Retinal pigment epithelial cell (primary cell): Measurements from ENCODE around the gene RC3H2.

ENCODE experiments used
- DNase-seq: peaks from one replicate; pipeline ENCODE4 v3.0.0-alpha.2; 2010; ENCODE audit warnings: low read depth
- H3K4me3 ChIP-seq: 2 replicates; pipeline ENCODE4 v1.5.1; 2011; ENCODE audit warnings: mild to moderate bottlenecking, low read length, control low read depth, moderate library complexity
- CTCF ChIP-seq: conservative IDR thresholded peaks from 2 replicates; pipeline ENCODE4 v1.5.1; 2011; ENCODE audit warnings: low read depth, low read length, control low read depth, inconsistent platforms

Gene RC3H2

GRCh38 chr9:122822056-122822455 is 83.1 kb downstream of the RC3H2 start:
- H3K4me3 ChIP-seq = no peak overlapping the region
- no peak for TF ChIP-seq CTCF
- no peak for DNase-seq

DNA sequence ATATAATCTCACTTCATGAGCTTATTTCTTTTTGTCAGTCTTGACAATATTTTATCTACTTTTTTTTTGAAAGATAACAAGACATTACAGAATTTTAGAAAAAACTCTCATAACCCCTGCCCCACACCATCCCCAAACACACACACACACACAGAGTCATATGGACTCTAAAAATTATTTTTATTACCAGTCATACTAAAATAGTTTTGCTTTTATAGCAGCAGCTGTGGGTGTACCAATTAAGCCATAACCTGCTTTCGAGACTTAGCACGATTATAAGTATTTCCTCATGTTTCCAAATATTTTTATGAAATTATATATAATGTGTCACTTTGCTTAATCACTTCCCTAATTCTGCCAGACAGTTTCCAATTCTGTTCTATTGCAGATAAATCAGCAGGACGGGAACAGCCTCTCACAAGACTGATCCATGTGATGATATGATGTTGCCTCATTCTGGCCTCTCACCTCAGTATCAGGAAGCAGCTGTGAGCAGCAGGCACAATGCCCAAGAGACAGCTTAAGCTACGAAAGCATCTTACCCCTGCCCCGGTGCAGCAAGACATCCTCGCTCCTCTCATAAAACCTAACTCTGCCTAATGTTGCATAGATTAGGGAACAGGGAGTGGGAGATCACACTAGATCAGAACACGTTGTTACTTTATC is 83.7 kb downstream of the RC3H2 start:
- DNase-seq = no peak
- H3K4me3 ChIP-seq = no peak overlapping the region

DNA sequence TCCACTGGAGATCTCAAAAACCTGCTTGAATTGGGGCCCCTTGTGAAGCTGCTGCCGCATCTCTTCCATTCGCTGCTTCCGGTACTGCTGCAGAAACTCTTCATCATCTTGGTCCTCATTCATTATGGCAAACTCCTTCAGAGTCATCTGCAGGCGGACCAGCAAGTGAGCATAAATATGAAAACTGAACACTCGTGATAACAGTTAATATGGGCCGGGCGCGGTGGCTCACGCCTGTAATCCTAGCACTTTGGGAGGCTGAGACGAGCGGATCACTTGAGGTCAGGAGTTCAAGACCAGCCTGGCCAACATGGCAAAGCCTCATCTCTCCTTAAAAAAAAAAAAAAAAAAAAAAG is 84.7 kb downstream of the RC3H2 start:
- no peak for TF ChIP-seq CTCF
- no peak overlapping the region for H3K4me3 ChIP-seq
- no peak for DNase-seq

More for the DNA sequence above, 83.7 kb downstream of the RC3H2 start:
- no peak for TF ChIP-seq CTCF

- no peak for TF ChIP-seq CTCF
- no peak for DNase-seq
- H3K4me3 ChIP-seq = no peak overlapping the region
Observed at GRCh38 chr9:122819791-122820489, 85.2 kb downstream of the RC3H2 start.

DNA sequence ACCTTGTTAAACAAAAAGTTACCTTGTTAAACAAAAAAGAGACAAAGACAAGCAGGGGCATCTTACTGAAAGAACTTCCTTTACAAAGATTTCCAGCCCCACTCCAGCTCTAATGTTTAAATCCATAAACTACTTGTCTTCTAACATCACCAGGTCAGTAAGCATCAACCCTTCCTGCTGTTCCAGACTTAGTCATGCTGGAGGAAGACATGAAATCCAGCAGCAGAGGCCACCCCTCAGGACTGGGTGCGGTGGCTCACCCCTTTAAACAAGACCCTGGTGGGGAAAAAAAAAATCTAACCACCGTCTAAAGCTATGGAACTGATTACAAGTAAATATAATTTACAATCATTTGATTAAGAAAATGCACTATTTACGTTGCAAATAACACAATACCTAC is 85.8 kb downstream of the RC3H2 start:
- no peak for DNase-seq
- TF ChIP-seq CTCF = no peak
- no peak overlapping the region for H3K4me3 ChIP-seq

DNA sequence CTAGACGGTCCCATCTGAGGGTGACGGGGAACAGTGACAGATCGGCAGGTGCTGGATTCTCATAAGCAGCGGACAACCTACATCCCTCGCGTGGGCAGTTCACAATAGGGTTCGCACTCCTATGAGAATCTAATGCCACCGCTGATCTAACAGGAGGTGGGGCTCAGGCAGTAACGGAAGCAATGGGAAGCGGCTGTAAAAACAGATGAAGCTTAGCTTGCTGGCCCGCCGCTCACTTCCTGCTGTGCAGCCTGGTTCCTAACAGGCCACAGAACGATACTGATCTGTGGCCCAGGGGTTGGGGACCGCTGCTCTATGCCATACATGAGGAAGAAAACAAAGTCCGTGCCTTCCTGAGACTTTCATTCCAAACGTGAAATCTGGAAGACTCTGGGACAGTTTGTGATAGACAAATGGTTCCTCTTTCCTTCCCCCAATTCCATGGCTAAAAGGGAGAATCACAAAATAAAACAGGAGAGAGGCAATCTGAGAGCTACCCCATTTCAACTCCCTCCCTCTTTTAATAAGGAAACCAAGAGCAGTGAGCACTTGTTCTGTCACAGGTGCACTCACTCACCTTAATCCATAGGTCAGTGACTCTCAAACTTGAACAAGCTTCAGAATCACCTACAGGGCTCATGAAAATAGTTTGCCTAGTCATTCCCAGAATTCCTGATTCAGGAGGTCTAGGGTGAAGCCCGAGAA is 88.8 kb downstream of the RC3H2 start:
- no peak for DNase-seq
- H3K4me3 ChIP-seq = no peak overlapping the region
- no peak for TF ChIP-seq CTCF
